ENCODE data around the gene NFIC.
A peak's percentile ranks its signal among the peaks of the same experiment; 100 is the strongest.

- TF ChIP-seq EP300 (IDR thresholded peaks at IDR 0.05; ENCODE audit: borderline replicate concordance), result no peak
- TF ChIP-seq, protein P1, sequence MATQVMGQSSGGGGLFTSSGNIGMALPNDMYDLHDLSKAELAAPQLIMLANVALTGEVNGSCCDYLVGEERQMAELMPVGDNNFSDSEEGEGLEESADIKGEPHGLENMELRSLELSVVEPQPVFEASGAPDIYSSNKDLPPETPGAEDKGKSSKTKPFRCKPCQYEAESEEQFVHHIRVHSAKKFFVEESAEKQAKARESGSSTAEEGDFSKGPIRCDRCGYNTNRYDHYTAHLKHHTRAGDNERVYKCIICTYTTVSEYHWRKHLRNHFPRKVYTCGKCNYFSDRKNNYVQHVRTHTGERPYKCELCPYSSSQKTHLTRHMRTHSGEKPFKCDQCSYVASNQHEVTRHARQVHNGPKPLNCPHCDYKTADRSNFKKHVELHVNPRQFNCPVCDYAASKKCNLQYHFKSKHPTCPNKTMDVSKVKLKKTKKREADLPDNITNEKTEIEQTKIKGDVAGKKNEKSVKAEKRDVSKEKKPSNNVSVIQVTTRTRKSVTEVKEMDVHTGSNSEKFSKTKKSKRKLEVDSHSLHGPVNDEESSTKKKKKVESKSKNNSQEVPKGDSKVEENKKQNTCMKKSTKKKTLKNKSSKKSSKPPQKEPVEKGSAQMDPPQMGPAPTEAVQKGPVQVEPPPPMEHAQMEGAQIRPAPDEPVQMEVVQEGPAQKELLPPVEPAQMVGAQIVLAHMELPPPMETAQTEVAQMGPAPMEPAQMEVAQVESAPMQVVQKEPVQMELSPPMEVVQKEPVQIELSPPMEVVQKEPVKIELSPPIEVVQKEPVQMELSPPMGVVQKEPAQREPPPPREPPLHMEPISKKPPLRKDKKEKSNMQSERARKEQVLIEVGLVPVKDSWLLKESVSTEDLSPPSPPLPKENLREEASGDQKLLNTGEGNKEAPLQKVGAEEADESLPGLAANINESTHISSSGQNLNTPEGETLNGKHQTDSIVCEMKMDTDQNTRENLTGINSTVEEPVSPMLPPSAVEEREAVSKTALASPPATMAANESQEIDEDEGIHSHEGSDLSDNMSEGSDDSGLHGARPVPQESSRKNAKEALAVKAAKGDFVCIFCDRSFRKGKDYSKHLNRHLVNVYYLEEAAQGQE (IDR thresholded peaks at IDR 0.05; ENCODE audit: low read depth), result no peak
- no peak for TF ChIP-seq RAD21 (IDR thresholded peaks at IDR 0.05; ENCODE audit: low read depth)
- no peak for TF ChIP-seq YY1 (IDR thresholded peaks at IDR 0.05; ENCODE audit: low read depth)
- peak; percentile 96 for TF ChIP-seq MAX (IDR thresholded peaks at IDR 0.05)
- no peak for TF ChIP-seq CEBPB (IDR thresholded peaks at IDR 0.05)
- TF ChIP-seq NFIC (IDR thresholded peaks at IDR 0.05), result no peak
Measured at GRCh38 chr19:3360421-3361383, 5.7 kb upstream of the NFIC start.

All from Ishikawa (cell line).